Activated effector memory CD4-positive, alpha-beta T cell treated with Interleukin-2 at 50 U/mL for 16 hours (primary cell): ENCODE measurements around the gene ADGRA1.

Source experiments
- DNase-seq: peaks from one replicate; pipeline ENCODE4 v3.0.0-alpha.2; 2020

Gene ADGRA1

GRCh38 chr10:133079836-133080682 is 7.7 kb upstream of the ADGRA1 start:
- DNase-seq: no peak

DNA sequence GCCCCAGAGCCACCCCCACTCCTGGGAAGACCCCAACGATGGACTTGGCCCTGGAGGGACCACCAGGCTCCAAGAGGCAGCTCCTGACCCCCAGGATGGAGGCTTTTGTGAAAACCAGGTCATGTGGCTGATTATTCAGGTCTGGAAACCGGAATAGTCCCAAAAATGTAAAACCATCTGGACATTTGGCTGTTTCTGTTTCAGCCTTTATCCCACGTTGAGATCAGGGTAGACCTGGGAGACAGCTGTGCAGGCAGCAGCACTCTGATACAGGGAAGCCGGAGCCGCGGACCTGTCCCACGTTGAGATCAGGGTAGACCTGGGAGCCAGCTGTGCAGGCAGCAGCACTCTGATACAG is 7.1 kb upstream of the ADGRA1 start:
- DNase-seq: no peak

DNA sequence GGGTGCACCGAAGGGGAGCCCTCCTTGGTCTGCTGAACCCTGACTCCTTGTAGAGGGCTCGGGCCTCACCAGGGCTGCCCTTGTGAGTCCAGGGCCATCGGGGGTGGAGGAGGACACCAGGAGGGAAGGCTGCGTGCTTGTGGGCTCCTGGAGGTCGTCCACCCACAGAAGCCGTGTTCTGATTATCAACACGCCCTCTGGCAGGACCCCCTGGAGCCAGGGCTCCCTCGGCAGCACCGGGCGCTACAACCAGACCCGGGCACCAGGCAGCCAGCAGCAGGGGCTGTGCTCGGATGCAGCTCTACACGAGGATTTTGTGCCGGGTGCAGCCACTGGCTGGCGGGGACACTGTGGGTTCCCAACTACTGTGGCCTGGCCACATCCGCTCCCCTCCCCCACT is 6.1 kb upstream of the ADGRA1 start:
- no peak for DNase-seq

- no peak for DNase-seq
These were observed 4.9 kb upstream of the ADGRA1 start for GRCh38 chr10:133082685-133083421.

DNA sequence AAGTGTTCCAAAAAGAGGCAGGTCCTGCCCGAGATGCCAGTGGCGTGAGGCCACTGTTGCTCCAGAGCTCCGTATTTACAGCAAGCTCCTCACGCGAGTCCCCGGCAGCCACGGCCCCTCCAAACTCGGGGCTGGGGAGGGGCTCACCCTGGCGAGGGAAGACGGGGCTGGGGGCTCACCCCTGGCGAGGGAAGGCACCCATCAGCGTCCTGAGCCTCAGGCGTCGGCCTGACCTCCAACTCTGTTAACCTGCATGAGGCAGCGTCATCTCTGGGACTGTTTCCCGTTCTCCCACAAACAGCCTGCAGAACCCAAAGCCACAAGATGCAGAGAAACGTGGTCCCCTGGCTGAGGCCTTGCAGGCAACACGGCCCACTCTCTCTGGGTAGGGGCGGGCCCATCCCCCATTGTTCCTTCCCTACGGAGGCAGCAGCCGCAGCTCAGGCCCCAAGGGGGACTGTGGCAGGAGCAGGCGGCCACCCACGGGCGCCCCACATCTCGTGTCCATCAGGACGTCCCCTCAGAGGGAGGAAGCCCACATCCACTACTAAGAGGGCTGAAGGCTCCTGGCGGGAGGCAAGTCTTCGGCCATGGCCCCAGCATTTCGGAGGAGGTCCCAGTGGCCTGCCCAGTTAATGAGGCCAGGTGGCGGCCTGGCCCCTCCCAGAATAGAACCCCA is 4.2 kb upstream of the ADGRA1 start:
- DNase-seq: no peak

- no peak for DNase-seq
These were observed 3.2 kb upstream of the ADGRA1 start for GRCh38 chr10:133084491-133084890.

DNA sequence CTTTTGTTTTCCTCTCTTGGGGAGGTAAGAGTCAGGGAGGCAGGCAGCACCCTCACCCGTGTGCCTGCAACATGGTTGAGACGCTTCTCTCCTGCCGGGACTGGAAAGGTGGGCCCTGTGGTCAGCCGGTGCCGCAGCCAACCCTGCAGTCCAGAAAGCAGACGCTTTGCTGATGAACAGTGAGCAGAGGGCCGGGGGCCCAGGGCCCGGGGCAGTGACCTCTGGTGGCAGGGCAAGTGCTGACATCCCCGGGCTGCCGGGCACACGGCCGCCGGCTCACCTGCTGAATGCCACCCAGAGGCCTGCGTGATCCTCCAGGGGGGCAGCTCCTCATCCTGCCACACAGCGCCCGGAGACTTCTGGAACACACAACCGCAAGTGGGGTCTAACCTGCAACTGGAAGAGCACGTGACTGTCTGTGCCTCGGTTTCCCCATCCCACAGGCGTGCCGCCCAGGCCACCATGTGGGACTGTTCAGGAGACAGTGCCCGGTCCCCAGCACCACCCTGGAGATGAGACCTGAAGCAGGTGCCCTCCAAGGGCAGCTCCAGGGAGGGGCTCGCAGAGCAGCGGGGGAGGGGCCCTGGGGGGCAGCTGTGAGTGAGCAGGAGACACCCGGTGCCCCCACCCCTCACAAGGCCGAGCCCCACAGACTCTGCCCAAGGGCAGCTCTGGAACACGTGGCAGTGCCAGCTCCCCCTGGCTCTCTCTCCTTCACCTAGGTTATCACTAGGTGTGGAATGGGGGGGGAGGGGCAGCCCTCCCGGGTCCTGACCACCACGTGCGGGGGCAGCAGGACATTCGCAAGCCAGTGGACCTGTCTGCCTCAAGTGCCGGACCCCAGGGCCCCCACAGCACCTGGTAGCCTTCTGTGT is 2.2 kb upstream of the ADGRA1 start:
- no peak for DNase-seq

- DNase-seq: no peak
These were observed 1.5 kb upstream of the ADGRA1 start for GRCh38 chr10:133086247-133086646.

- DNase-seq: no peak
These were observed 562 bp upstream of the ADGRA1 start for GRCh38 chr10:133087045-133087678.

- DNase-seq: no peak
These were observed 643 bp downstream of the ADGRA1 start for GRCh38 chr10:133088179-133088955.

DNA sequence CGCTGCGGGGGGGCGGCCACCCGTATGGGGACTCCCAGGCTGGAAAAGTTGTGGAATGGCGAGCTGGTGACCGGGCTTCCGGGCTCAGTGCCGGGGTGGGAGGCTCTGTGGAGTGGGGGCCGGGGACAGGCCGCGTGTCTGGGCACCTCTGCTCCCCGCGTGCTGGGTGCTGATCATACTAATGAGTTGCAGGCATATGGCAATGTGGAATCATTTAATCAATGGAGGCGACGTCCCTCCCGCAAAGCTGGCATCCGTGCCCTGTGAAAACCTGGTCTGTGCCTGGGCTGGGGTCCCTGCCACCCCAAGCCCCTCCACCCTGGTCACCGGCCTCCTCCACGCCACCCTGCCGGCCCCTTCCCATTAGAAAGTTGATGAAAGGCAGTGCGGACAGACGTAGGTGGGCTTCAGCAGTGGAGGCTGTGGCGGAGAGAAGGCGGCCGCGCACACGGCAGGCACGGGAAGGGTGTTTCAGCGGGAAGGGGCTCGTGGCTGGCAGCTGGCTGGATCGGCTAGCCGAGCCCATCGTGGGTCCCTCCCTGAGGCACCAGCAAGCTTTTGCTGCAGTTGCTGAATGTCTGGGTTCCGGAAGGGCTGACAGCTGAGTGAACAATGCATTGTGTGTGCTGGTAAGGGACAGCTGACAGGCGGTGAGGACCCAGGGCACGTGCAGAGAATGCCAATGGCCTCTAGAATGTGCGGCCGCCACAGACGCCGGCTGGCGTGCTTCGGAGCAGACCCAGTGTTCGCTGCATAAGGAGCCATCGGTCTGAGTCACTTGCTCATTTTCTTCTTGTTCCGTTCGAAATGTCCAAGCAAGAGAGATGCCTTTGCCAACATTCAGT is 1.5 kb downstream of the ADGRA1 start:
- DNase-seq: no peak

DNA sequence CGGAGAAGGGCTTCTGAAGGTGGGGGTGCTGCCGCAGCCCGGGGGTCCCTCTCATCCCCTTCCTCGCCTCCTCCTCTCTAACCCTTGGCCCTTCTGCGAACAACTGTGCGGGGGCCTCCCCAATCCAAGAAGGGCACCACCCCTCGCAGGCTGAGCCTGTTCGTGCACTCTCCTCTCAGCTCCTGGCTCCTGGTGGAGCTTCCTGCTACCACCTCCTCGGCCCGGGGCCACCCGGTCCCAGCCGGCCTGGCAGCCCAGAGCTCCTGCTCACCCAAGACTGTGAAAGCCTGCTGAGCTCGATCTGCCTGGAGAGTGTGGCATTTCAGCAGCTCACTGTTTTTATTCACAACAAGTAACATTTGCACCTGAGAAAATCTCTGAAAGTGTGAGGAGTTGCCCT is 2.4 kb downstream of the ADGRA1 start:
- DNase-seq: no peak

DNA sequence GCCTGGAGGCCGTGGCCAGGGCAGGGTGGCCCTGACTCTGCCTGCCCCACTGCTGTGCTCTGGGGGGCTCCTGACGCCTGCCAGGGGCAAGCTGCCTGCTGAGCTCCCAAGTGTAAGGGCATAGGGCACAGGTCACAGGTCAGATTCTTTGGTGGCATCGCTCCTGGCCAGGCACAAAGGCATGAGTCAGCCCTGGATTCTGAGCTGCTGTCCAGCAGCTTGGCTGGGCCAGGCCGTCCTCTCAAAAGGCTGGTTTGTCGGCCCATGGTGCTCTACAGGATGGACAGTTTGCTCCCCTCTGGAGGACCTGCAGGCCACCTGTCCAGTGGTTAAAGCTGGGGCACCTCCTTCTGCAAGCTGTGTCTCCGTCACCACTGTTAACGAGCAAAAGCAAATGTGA is 2.9 kb downstream of the ADGRA1 start:
- no peak for DNase-seq

- DNase-seq: no peak
These were observed 3.6 kb downstream of the ADGRA1 start for GRCh38 chr10:133091316-133091715.

DNA sequence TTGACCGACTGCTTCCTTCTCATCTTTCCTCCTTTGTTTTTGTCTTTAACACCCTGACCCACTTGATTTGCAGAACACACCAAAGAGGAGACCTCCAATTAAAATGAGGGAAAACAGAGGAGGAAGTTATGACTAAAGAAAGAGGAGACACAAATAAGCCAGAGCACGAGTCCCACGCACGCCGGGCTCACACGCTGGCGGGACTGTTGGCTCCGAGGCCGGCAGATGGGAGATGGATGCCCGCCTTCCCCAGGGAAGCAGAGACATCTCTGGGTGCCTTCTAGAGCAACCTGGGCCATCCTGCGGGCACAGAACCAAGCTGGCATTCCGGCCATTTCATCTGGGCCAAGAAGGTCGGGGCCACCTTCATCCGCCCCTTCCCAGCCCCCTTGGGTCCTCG is 5.6 kb downstream of the ADGRA1 start:
- no peak for DNase-seq

DNA sequence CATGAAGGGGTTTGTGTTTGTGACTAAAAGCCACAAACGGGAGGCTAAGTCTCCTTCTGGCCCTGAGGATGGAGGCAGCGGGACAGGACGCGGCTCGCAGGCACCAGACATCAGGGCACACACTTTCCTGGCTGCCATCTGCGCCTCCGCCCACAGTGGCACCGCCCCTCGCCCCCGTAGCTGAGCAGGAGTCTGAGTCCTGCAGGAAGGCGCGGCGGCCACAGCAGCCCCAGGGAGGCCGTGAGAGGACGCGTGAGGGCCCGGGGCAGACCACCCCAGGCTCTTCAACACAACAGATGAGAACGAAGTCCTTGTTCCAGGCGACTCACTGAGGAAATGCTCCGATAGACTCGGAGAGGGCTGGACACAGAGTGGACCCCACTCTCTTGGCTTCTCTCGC is 6.6 kb downstream of the ADGRA1 start:
- DNase-seq: no peak

- DNase-seq: no peak
These were observed 7.1 kb downstream of the ADGRA1 start for GRCh38 chr10:133094866-133095265.

DNA sequence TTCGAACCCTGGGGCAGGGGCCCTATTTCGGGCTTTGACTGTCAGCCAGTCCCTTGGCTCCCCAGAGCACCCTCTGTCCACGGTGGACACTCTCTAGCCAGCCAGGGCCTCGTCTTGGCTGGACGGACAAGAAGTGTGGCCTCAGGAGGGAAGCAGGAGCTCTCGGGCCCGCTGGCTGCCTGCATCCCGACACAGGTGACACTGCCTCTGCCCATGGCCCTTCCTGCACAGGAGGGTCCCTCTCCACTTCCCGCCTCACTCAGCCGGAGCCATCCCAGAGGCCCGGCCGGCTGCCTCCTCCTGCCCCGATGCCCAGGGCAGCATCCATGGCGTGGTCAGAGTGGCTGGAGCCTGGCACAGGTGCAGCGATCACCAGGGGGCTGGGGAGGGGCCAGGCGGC is 7.9 kb downstream of the ADGRA1 start:
- DNase-seq: no peak

GRCh38 chr10:133096616-133097269 is 9.0 kb downstream of the ADGRA1 start:
- no peak for DNase-seq

- no peak for DNase-seq
These were observed 9.7 kb downstream of the ADGRA1 start for GRCh38 chr10:133097418-133097817.
